Calu3 (cell line): ENCODE data around the gene ANKRD12. TPM values are rescaled to one million over a fixed set of nuclear protein-coding genes. Genes with fewer than 3 reads are reported as not detected.

Experiments used
- BruUV-seq: library from RNA; stranded (reverse); fragments of 400-500 nt; replicated peaks from 2 replicates; lab custom pipeline; 2021; lab: Mats Ljungman, UMichigan
- CTCF ChIA-PET: fragments of 300-600 bp; sonication (Branson Sonifier 250); formaldehyde crosslinking; loops from one replicate; lab custom pipeline; 2022; ENCODE audit warnings: antibody characterized with exemption; lab: Charles Lee
- DNase-seq: peaks from one replicate; pipeline ENCODE4 v3.0.0; 2022
- H3K27ac Mint-ChIP-seq: one replicate; pipeline ENCODE4 v1.8.0; 2022; ENCODE audit warnings: mixed read lengths; ENCODE audit not compliant: unreplicated experiment
- H3K27me3 Mint-ChIP-seq: one replicate; pipeline ENCODE4 v1.8.0; 2022; ENCODE audit warnings: mixed read lengths; ENCODE audit not compliant: unreplicated experiment
- H3K36me3 Mint-ChIP-seq: one replicate; pipeline ENCODE4 v1.8.0; 2022; ENCODE audit warnings: mild to moderate bottlenecking, moderate library complexity, mixed read lengths; ENCODE audit not compliant: insufficient read depth, unreplicated experiment
- H3K4me1 Mint-ChIP-seq: one replicate; pipeline ENCODE4 v1.8.0; 2022; ENCODE audit warnings: mild to moderate bottlenecking, low read depth, mixed read lengths; ENCODE audit not compliant: unreplicated experiment
- H3K4me3 Mint-ChIP-seq: one replicate; pipeline ENCODE4 v1.8.0; 2022; ENCODE audit warnings: mild to moderate bottlenecking, low read depth, moderate library complexity, mixed read lengths; ENCODE audit not compliant: unreplicated experiment
- H3K9me3 Mint-ChIP-seq: one replicate; pipeline ENCODE4 v1.8.0; 2022; ENCODE audit warnings: low read depth, mixed read lengths; ENCODE audit not compliant: unreplicated experiment
- intact Hi-C: fragments of 100-400 bp; cut with micrococcal nuclease; formaldehyde crosslinking; loops from one replicate; pipeline ENCODE4 v1.10.0; 2022; ENCODE audit not compliant: unreplicated experiment
- total RNA-seq: library from RNA; stranded (reverse); gene quantifications from 2 replicates; pipeline ENCODE4 v1.2.3, GENCODE V29; 2022
- TF ChIP-seq, protein P1 (sequence below): fragments of 200-600 bp; IDR thresholded peaks from one replicate; pipeline ENCODE4 v1.8.0; 2022; ENCODE audit warnings: antibody characterized with exemption; ENCODE audit not compliant: unreplicated experiment

The ANKRD12 gene
- total RNA-seq, 1 experiment from 2014 or later: 40.7 TPM

DNA sequence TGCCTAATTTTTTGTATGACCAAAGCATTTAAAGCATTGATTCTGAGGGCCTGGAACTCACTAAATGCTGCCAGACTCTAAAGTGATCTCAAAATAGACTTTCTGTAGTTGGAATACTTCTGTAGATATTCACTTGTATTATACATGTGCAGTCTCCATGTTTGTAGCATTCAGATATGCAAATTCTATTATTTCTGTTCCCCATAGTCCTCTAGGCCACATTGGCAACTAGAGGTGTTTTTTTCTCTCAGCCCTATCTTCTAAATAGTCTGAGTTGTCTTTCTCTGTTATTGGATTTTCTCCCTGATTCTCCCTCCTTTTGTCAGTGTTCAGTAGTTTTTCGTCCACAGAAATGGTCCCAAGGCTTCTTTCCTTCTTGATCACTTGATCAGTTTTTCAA lies 38.5 kb downstream of the ANKRD12 start:
- Mint-ChIP-seq H3K27me3 (no peaks in the 10 kb centered on the region), H3K4me1 (no peaks in the 10 kb centered on the region), H3K4me3 (no peak overlapping the region), H3K9me3 (no peaks in the 10 kb centered on the region), H3K27ac (no peak overlapping the region), H3K36me3 (no peaks in the 10 kb centered on the region)
- no TSS peak for BruUV-seq
- DNase-seq: no peak
- intact Hi-C loops: no loop called here
- TF ChIP-seq, protein P1, sequence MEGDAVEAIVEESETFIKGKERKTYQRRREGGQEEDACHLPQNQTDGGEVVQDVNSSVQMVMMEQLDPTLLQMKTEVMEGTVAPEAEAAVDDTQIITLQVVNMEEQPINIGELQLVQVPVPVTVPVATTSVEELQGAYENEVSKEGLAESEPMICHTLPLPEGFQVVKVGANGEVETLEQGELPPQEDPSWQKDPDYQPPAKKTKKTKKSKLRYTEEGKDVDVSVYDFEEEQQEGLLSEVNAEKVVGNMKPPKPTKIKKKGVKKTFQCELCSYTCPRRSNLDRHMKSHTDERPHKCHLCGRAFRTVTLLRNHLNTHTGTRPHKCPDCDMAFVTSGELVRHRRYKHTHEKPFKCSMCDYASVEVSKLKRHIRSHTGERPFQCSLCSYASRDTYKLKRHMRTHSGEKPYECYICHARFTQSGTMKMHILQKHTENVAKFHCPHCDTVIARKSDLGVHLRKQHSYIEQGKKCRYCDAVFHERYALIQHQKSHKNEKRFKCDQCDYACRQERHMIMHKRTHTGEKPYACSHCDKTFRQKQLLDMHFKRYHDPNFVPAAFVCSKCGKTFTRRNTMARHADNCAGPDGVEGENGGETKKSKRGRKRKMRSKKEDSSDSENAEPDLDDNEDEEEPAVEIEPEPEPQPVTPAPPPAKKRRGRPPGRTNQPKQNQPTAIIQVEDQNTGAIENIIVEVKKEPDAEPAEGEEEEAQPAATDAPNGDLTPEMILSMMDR: no peak
- CTCF ChIA-PET: no interaction called here

DNA sequence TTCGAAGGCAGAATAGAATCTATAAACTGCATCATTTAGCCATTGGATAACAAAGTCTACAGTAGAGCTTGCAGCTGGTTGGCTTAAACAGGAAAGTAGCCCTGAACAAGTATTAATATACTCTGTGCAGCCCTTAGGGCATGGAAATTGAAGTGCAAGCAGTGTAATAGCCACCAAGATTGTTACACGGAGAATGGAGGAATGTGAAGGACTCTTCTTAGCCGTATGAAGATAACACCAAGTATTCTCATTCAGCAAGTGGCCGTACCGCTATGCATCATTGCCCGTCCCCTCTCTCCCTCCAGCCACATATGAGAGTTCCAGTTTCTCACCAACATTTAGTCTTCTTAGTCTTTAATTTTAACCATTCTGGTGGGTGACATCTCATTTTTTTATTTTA lies 40.5 kb downstream of the ANKRD12 start:
- DNase-seq: no peak
- CTCF ChIA-PET: no interaction called here
- no peak overlapping the region for H3K4me3 Mint-ChIP-seq
- TF ChIP-seq, protein P1: no peak
- no peaks in the 10 kb centered on the region for H3K36me3 Mint-ChIP-seq
- H3K9me3 Mint-ChIP-seq: no peaks in the 10 kb centered on the region
- no peak overlapping the region for H3K27ac Mint-ChIP-seq
- no peaks in the 10 kb centered on the region for H3K27me3 Mint-ChIP-seq
- H3K4me1 Mint-ChIP-seq: no peaks in the 10 kb centered on the region
- no TSS peak for BruUV-seq
- intact Hi-C loops: no loop called here

DNA sequence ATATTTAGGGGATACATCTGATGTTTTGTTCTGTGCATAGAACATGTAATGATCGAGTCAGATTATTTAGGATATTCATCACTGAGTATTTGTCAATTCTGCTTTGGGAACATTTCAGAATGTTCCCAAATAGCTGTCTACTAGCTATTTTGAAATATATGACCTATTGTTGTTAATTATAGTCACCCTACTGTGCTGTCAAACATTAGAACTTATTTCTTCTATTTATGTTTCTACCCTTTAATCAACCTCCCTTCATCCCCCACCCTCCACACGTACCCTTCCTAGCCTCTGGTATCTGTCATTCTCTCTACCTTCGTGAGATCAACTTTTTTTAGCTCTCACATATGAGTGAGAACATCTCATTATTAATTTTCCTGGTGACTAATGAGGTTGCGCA lies 40.9 kb downstream of the ANKRD12 start:
- Mint-ChIP-seq H3K9me3 (no peaks in the 10 kb centered on the region), H3K4me3 (no peak overlapping the region), H3K27me3 (no peaks in the 10 kb centered on the region), H3K4me1 (no peaks in the 10 kb centered on the region), H3K36me3 (no peaks in the 10 kb centered on the region), H3K27ac (no peak overlapping the region)
- CTCF ChIA-PET: no interaction called here
- TF ChIP-seq, protein P1: no peak
- DNase-seq: no peak
- no TSS peak for BruUV-seq
- intact Hi-C loops: no loop called here

DNA sequence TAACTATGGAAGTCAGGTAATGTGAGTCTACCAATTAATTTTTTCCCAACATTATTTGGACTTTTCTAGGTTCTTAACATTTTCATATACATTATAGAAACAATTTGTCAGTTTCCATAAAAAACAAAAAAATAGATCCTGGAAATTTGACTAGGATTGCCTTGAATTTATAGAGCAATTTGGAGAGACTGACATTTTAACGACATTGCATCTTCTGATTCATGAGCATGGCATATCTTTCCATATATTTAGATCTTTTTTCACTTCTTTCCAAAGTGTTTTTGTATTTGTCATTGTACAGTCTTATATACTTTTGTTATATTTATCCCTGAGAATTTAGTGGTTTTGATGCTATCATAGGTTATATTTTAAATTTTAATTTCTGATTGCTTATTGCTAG lies 42.0 kb downstream of the ANKRD12 start:
- no TSS peak for BruUV-seq
- H3K27ac Mint-ChIP-seq: no peak overlapping the region
- no peak overlapping the region for H3K4me3 Mint-ChIP-seq
- no peaks in the 10 kb centered on the region for H3K27me3 Mint-ChIP-seq
- no peaks in the 10 kb centered on the region for H3K9me3 Mint-ChIP-seq
- DNase-seq: no peak
- H3K36me3 Mint-ChIP-seq: no peaks in the 10 kb centered on the region
- TF ChIP-seq, protein P1: no peak
- intact Hi-C loops: no loop called here
- no peaks in the 10 kb centered on the region for H3K4me1 Mint-ChIP-seq
- CTCF ChIA-PET: no interaction called here
